ENCODE measurements around the gene RASAL3.
"Not testable (repeated sequence)": the region's sequence is repeated elsewhere in the genome, so short reads cannot be mapped to it uniquely, and the experiment has no call there.

Gene RASAL3

GRCh38 chr19:15464394-15465385 is at the start of gene RASAL3:
TSS of gene RASAL3 (minus strand) at chr19:15464544. CDS start at chr19:15464358, 186 bp downstream.
- DNase-seq (ENCODE audit: low read depth in 2 of 2), result peak; percentile 48 to 53

- no peak for DNase-seq (ENCODE audit: low read depth in 2 of 2)
Measured at GRCh38 chr19:15511671-15512424, 47.5 kb upstream of the RASAL3 start.

GRCh38 chr19:15508035-15508710 is 43.8 kb upstream of the RASAL3 start, which contains the start of gene CYP4F22:
TSS of gene CYP4F22 (plus strand) at chr19:15508525. CDS start at chr19:15525337, 16,812 bp downstream.
- no peak for DNase-seq (ENCODE audit: low read depth in 2 of 2)

- DNase-seq (ENCODE audit: low read depth in 2 of 2), result no peak
Measured at GRCh38 chr19:15507068-15508034, 43.0 kb upstream of the RASAL3 start.

GRCh38 chr19:15506074-15506571 is 41.8 kb upstream of the RASAL3 start:
- DNase-seq (ENCODE audit: low read depth in 2 of 2), result no peak

- no peak for DNase-seq (ENCODE audit: low read depth in 2 of 2)
Measured at GRCh38 chr19:15502264-15502663, 37.9 kb upstream of the RASAL3 start.

- no peak for DNase-seq (ENCODE audit: low read depth in 2 of 2)
Measured at GRCh38 chr19:15501596-15501995, 37.3 kb upstream of the RASAL3 start.

GRCh38 chr19:15498910-15499309 is 34.6 kb upstream of the RASAL3 start:
- DNase-seq (ENCODE audit: low read depth in 2 of 2), result no peak

- DNase-seq (ENCODE audit: low read depth in 2 of 2), result no peak
Measured at GRCh38 chr19:15498156-15498858, 34.0 kb upstream of the RASAL3 start.

GRCh38 chr19:15495151-15495550 is 30.8 kb upstream of the RASAL3 start:
- DNase-seq (ENCODE audit: low read depth in 2 of 2), result no peak

- no peak for DNase-seq (ENCODE audit: low read depth in 2 of 2)
Measured at GRCh38 chr19:15488489-15489226, 24.3 kb upstream of the RASAL3 start.

- DNase-seq (ENCODE audit: low read depth in 2 of 2), result no peak
Measured at GRCh38 chr19:15487038-15487437, 22.7 kb upstream of the RASAL3 start.

GRCh38 chr19:15485768-15486167 is 21.4 kb upstream of the RASAL3 start:
- not testable (repeated sequence) for DNase-seq (ENCODE audit: low read depth in 2 of 2)

- DNase-seq (ENCODE audit: low read depth in 2 of 2), result not testable (repeated sequence)
Measured at GRCh38 chr19:15480996-15481395, 16.7 kb upstream of the RASAL3 start.

GRCh38 chr19:15479391-15480345 is 15.3 kb upstream of the RASAL3 start, which contains the start of gene PGLYRP2:
TSS of gene PGLYRP2 (minus strand) at chr19:15479501. CDS start at chr19:15479371, 130 bp downstream.
- no peak for DNase-seq (ENCODE audit: low read depth in 2 of 2)

- no peak for DNase-seq (ENCODE audit: low read depth in 2 of 2)
Measured at GRCh38 chr19:15476325-15476724, 12.0 kb upstream of the RASAL3 start.

- no peak for DNase-seq (ENCODE audit: low read depth in 2 of 2)
Measured at GRCh38 chr19:15475611-15476010, 11.3 kb upstream of the RASAL3 start.

GRCh38 chr19:15475169-15475568 is 10.8 kb upstream of the RASAL3 start:
- no peak for DNase-seq (ENCODE audit: low read depth in 2 of 2)

Data from stimulated activated CD8-positive, alpha-beta memory T cell treated with anti-CD3 and anti-CD28 coated beads, Interleukin-7, amount 100 ng/mL, for 1 hour (primary cell).